CD14-positive monocyte (primary cell): Measurements from ENCODE around the gene ARL15. TPM values are rescaled to one million over a fixed set of nuclear protein-coding genes. Genes with fewer than 3 reads are reported as not detected.

Experiments used
- DNase-seq, 3 donors: peaks; one replicate each; pipeline ENCODE4 v3.0.0-alpha.2; 2011 to 2022
- H2AFZ ChIP-seq: 2 replicates; pipeline ENCODE4 v1.6.0; 2012; ENCODE audit warnings: mild to moderate bottlenecking, low read depth, low read length, inconsistent platforms; ENCODE audit not compliant: insufficient read depth, poor library complexity, severe bottlenecking
- H3K27ac ChIP-seq, 2 donors: 1 replicate in 1 of 2; 2 replicates in 1 of 2; pipeline ENCODE4 v1.5.1; 2012 to 2013; ENCODE audit warnings: low read length in 2 of 2, control low read depth in 1 of 2, inconsistent platforms in 1 of 2, low read depth in 1 of 2, mild to moderate bottlenecking in 1 of 2
- H3K27me3 ChIP-seq, 2 donors: one replicate each; pipeline versions ENCODE4 v1.6.0 to v1.6.1; 2011 to 2013; ENCODE audit warnings: low read length in 2 of 2; ENCODE audit not compliant: control insufficient read depth in 2 of 2, insufficient read depth in 2 of 2
- H3K36me3 ChIP-seq, 2 donors: replicated peaks in 1 of 2; 1 replicate in 1 of 2; 2 replicates in 1 of 2; pipeline versions ENCODE4 v1.5.1 to v1.6.1; 2012 to 2013; ENCODE audit warnings: low read length in 2 of 2, control low read depth in 1 of 2, inconsistent platforms in 1 of 2, mild to moderate bottlenecking in 1 of 2; ENCODE audit not compliant: insufficient read depth in 2 of 2, control insufficient read depth in 1 of 2
- H3K4me1 ChIP-seq, 2 donors: 1 replicate in 1 of 2; 2 replicates in 1 of 2; pipeline versions ENCODE4 v1.5.1 to v1.6.1; 2012 to 2013; ENCODE audit warnings: low read length in 2 of 2, control low read depth in 1 of 2, inconsistent platforms in 1 of 2, mild to moderate bottlenecking in 1 of 2, moderate library complexity in 1 of 2; ENCODE audit not compliant: insufficient read depth in 2 of 2, control insufficient read depth in 1 of 2
- H3K4me2 ChIP-seq: replicated peaks from 2 replicates; pipeline ENCODE3; 2012; ENCODE audit warnings: low read length, moderate library complexity, mild to moderate bottlenecking; ENCODE audit not compliant: poor library complexity, severe bottlenecking; ENCODE audit errors: extremely low read depth
- H3K4me3 ChIP-seq, 3 experiments: fragments of 200-600 bp in 1 of 3; sonication (generic) in 1 of 3; replicated peaks in 1 of 3; 1 replicate in 2 of 3; 2 replicates in 1 of 3; pipeline ENCODE4 v1.5.1; 2011 to 2013; ENCODE audit warnings: low read length in 3 of 3, mild to moderate bottlenecking in 3 of 3, control low read depth in 2 of 3, low read depth in 2 of 3, inconsistent platforms in 1 of 3, moderate library complexity in 1 of 3
- H3K79me2 ChIP-seq: 2 replicates; pipeline ENCODE4 v1.6.0; 2012; ENCODE audit warnings: mild to moderate bottlenecking, control low read depth, inconsistent platforms, low read length, moderate library complexity; ENCODE audit not compliant: insufficient read depth
- H3K9ac ChIP-seq: 2 replicates; pipeline ENCODE4 v1.6.0; 2017; ENCODE audit warnings: low read length, mild to moderate bottlenecking; ENCODE audit not compliant: insufficient read depth, poor library complexity, severe bottlenecking
- H3K9me3 ChIP-seq, 2 donors: replicated peaks in 1 of 2; 1 replicate in 1 of 2; 2 replicates in 1 of 2; pipeline versions ENCODE4 v1.5.1 to v1.6.1; 2012 to 2013; ENCODE audit warnings: low read length in 2 of 2, control low read depth in 1 of 2; ENCODE audit not compliant: control insufficient read depth in 1 of 2, insufficient read depth in 1 of 2
- H4K20me1 ChIP-seq: 2 replicates; pipeline ENCODE4 v1.6.0; 2012; ENCODE audit warnings: mild to moderate bottlenecking, low read length, control low read depth, moderate library complexity; ENCODE audit not compliant: insufficient read depth
- H3K27ac Mint-ChIP-seq, 7 donors: one replicate each; pipeline ENCODE4 v1.8.0; 2020; ENCODE audit warnings: mild to moderate bottlenecking in 7 of 7, mixed read lengths in 7 of 7, moderate library complexity in 6 of 7, inconsistent platforms in 2 of 7
- H3K27me3 Mint-ChIP-seq, 3 donors: one replicate each; pipeline ENCODE4 v1.8.0; 2021 to 2022; ENCODE audit warnings: low read depth in 3 of 3, mild to moderate bottlenecking in 3 of 3, mixed read lengths in 3 of 3, moderate library complexity in 3 of 3, inconsistent platforms in 1 of 3
- H3K36me3 Mint-ChIP-seq, 2 donors: one replicate each; pipeline ENCODE4 v1.8.0; 2020; ENCODE audit warnings: mixed read lengths in 2 of 2, inconsistent platforms in 1 of 2, mild to moderate bottlenecking in 1 of 2
- H3K4me1 Mint-ChIP-seq: one replicate; pipeline ENCODE4 v1.8.0; 2020; ENCODE audit warnings: mild to moderate bottlenecking, mixed read lengths
- H3K4me3 Mint-ChIP-seq, 2 donors: one replicate each; pipeline ENCODE4 v1.8.0; 2020; ENCODE audit warnings: mild to moderate bottlenecking in 2 of 2, mixed read lengths in 2 of 2, moderate library complexity in 1 of 2
- H3K9me3 Mint-ChIP-seq, 7 donors: one replicate each; pipeline ENCODE4 v1.8.0; 2020 to 2022; ENCODE audit warnings: mixed read lengths in 7 of 7, mild to moderate bottlenecking in 6 of 7, moderate library complexity in 6 of 7, inconsistent platforms in 2 of 7
- WGBS: methylation state at CpG from one replicate; pipeline ENCODE4 v1.1.5; 2013; ENCODE audit warnings: missing lambda C conversion rate; ENCODE audit not compliant: insufficient coverage; 5-methylcytosine and 5-hydroxymethylcytosine counted together
- intact Hi-C, 2 donors: fragments of 100-400 bp; cut with micrococcal nuclease; formaldehyde crosslinking; loops; one replicate each; pipeline versions ENCODE4 v1.15.0 to v1.15.1; 2023
- polyA plus RNA-seq, 3 donors: library from polyadenylated mRNA; depleted of rRNA in 1 of 3; unstranded in 2 of 3; stranded (reverse) in 1 of 3; fragments of 300-500 nt in 2 of 3; fragments of >200 nt in 1 of 3; fragmentation: Illumina TruSeq in 2 of 3; gene quantifications; 1 replicate in 2 of 3; 2 replicates in 1 of 3; pipeline ENCODE4 v1.2.3, GENCODE V29; 2012 to 2021
- TF ChIP-seq, protein P1 (sequence below): fragments of 200-600 bp; IDR thresholded peaks from one replicate; pipeline ENCODE4 v1.8.0; 2022; ENCODE audit warnings: antibody characterized with exemption, mild to moderate bottlenecking

The ARL15 gene
- polyA plus RNA-seq, 3 donors, result 10.5 to 27.6 (median 18.0) TPM

DNA sequence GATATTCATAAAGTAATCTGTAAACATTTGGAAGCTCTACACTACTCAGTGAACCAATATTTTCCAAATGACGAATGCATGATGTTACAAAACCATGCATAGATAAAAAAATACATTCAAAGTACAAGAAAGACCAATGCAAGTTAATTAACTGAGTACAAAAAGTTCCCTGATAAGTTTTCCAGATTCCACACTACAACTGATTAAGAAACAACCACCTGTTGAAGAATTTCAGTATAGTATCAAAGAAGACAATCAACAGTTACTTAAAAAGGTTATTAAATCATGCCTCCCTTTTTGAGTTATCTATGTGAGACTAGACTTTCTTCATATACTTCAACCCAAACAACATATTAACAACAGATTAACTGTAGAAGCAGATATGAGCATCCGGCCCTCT lies 192.4 kb downstream of the ARL15 start:
- H3K36me3 ChIP-seq, result peaks cover 2% of the 10 kb centered on the region in 2 donors
- H2AFZ ChIP-seq, result no peak overlapping the region
- no peaks in the 10 kb centered on the region for H3K79me2 ChIP-seq
- peaks cover 6% of the 10 kb centered on the region for H3K4me1 Mint-ChIP-seq
- WGBS, result no CpG with 5 or more reads among the region's 2 CpGs
- peaks cover 0 to 2% of the 10 kb centered on the region in 2 donors for H3K36me3 Mint-ChIP-seq
- TF ChIP-seq, protein P1, sequence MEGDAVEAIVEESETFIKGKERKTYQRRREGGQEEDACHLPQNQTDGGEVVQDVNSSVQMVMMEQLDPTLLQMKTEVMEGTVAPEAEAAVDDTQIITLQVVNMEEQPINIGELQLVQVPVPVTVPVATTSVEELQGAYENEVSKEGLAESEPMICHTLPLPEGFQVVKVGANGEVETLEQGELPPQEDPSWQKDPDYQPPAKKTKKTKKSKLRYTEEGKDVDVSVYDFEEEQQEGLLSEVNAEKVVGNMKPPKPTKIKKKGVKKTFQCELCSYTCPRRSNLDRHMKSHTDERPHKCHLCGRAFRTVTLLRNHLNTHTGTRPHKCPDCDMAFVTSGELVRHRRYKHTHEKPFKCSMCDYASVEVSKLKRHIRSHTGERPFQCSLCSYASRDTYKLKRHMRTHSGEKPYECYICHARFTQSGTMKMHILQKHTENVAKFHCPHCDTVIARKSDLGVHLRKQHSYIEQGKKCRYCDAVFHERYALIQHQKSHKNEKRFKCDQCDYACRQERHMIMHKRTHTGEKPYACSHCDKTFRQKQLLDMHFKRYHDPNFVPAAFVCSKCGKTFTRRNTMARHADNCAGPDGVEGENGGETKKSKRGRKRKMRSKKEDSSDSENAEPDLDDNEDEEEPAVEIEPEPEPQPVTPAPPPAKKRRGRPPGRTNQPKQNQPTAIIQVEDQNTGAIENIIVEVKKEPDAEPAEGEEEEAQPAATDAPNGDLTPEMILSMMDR, result no peak
- no peak overlapping the region for H3K4me3 Mint-ChIP-seq
- H3K27me3 ChIP-seq, result no peaks in the 10 kb centered on the region
- H3K9ac ChIP-seq, result no peak overlapping the region
- H3K27ac Mint-ChIP-seq, result no peak overlapping the region
- H3K4me3 ChIP-seq, result no peak overlapping the region
- H3K4me2 ChIP-seq, result no peak overlapping the region
- peaks cover 12% of the 10 kb centered on the region for H4K20me1 ChIP-seq
- peaks cover 0 to 2% (median 0%) of the 10 kb centered on the region in 7 donors for H3K9me3 Mint-ChIP-seq
- H3K27me3 Mint-ChIP-seq, result peaks cover 0 to 2% (median 0%) of the 10 kb centered on the region in 3 donors
- no peaks in the 10 kb centered on the region for H3K4me1 ChIP-seq
- intact Hi-C loops, result no loop called here
- no peaks in the 10 kb centered on the region for H3K9me3 ChIP-seq
- DNase-seq, result no peak
- no peak overlapping the region for H3K27ac ChIP-seq

GRCh38 chr5:54115735-54116403 lies 194.5 kb downstream of the ARL15 start:
- peaks cover 0 to 2% (median 0%) of the 10 kb centered on the region in 7 donors for H3K9me3 Mint-ChIP-seq
- 17% methylated on average over 2 of the region's 3 CpGs for WGBS
- H3K27ac Mint-ChIP-seq, result no peak overlapping the region
- H3K4me1 ChIP-seq, result no peaks in the 10 kb centered on the region
- H3K36me3 Mint-ChIP-seq, result peaks cover 3 to 13% of the 10 kb centered on the region in 2 donors
- TF ChIP-seq, protein P1, result no peak
- DNase-seq, result no peak
- peaks cover 6% of the 10 kb centered on the region for H3K4me1 Mint-ChIP-seq
- H3K27ac ChIP-seq, result no peak overlapping the region
- peaks cover 0 to 2% (median 0%) of the 10 kb centered on the region in 3 donors for H3K27me3 Mint-ChIP-seq
- H3K4me3 ChIP-seq, result no peak overlapping the region
- H3K27me3 ChIP-seq, result no peaks in the 10 kb centered on the region
- H3K79me2 ChIP-seq, result no peaks in the 10 kb centered on the region
- H3K36me3 ChIP-seq, result peaks cover 10 to 12% of the 10 kb centered on the region in 2 donors
- H2AFZ ChIP-seq, result no peak overlapping the region
- no peaks in the 10 kb centered on the region for H3K9me3 ChIP-seq
- intact Hi-C loops, result no loop called here
- no peak overlapping the region for H3K4me2 ChIP-seq
- H4K20me1 ChIP-seq, result peaks cover 12% of the 10 kb centered on the region
- no peak overlapping the region for H3K4me3 Mint-ChIP-seq
- H3K9ac ChIP-seq, result no peak overlapping the region
